ENCODE results near the gene ATP8A1. TPM values are rescaled to one million over a fixed set of nuclear protein-coding genes. Genes with fewer than 3 reads are reported as not detected.

ATP8A1 gene
- total RNA-seq, 1 donor from 2014 or later, result 2.4 TPM

DNA sequence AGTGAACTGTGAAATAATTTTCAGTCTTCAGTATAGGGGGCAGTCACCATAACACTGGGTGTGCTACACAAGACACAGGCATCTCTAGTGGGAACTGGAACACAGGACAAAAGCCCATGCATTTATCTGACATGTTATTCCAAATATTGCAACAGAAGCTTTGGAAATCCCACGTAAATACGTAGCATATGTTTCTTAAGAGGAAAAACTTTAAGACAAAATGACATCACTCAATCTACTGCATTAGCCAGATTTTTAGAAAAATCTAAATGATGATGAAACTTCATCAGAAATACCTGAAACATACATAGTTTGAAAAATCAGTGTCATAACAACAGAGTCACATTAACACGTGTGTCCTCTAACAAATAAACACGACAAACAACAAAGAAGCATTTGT is 245.1 kb downstream of the ATP8A1 start:
- H3K4me3 Mint-ChIP-seq (ENCODE audit: unreplicated experiment), result no peak overlapping the region
- H3K9me3 Mint-ChIP-seq (ENCODE audit: unreplicated experiment), result no peaks in the 10 kb centered on the region
- TF ChIP-seq, protein P1, sequence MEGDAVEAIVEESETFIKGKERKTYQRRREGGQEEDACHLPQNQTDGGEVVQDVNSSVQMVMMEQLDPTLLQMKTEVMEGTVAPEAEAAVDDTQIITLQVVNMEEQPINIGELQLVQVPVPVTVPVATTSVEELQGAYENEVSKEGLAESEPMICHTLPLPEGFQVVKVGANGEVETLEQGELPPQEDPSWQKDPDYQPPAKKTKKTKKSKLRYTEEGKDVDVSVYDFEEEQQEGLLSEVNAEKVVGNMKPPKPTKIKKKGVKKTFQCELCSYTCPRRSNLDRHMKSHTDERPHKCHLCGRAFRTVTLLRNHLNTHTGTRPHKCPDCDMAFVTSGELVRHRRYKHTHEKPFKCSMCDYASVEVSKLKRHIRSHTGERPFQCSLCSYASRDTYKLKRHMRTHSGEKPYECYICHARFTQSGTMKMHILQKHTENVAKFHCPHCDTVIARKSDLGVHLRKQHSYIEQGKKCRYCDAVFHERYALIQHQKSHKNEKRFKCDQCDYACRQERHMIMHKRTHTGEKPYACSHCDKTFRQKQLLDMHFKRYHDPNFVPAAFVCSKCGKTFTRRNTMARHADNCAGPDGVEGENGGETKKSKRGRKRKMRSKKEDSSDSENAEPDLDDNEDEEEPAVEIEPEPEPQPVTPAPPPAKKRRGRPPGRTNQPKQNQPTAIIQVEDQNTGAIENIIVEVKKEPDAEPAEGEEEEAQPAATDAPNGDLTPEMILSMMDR (IDR thresholded peaks at IDR 0.05), result no peak
- H3K4me1 Mint-ChIP-seq (ENCODE audit: unreplicated experiment), result peaks cover 62% of the 10 kb centered on the region
- H3K27ac Mint-ChIP-seq (ENCODE audit: unreplicated experiment), result peak overlapping the region; percentile 86
- no peaks in the 10 kb centered on the region for H3K36me3 Mint-ChIP-seq (ENCODE audit: unreplicated experiment)
- no peak for DNase-seq (ENCODE audit: extremely low spot score, unreplicated experiment)
- H3K27me3 Mint-ChIP-seq (ENCODE audit: unreplicated experiment), result no peaks in the 10 kb centered on the region

DNA sequence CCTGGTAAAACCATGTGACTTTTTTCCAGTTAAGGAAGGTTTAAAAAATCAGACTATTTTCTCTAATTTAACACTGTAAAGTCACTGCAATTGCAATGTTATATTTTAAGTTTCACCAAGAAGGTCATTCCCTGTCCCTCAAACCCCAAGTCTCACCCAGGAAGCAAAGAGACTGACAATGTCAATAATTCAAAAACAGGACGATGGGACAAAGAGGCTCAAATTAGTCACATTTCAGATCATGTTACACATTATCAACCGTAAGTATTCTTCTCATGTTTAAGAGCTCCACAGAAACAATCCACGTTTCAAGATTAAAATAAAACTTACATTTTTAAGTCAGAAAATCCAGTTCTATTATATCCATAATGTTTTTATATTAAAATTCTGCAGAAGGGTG is 246.5 kb downstream of the ATP8A1 start:
- Mint-ChIP-seq H3K27me3 (ENCODE audit: unreplicated experiment) (no peaks in the 10 kb centered on the region), H3K4me3 (ENCODE audit: unreplicated experiment) (no peak overlapping the region), H3K36me3 (ENCODE audit: unreplicated experiment) (no peaks in the 10 kb centered on the region), H3K27ac (ENCODE audit: unreplicated experiment) (peak overlapping the region; percentile 11), H3K4me1 (ENCODE audit: unreplicated experiment) (peaks cover 48% of the 10 kb centered on the region), H3K9me3 (ENCODE audit: unreplicated experiment) (no peaks in the 10 kb centered on the region)
- TF ChIP-seq, protein P1 (IDR thresholded peaks at IDR 0.05), result no peak
- DNase-seq (ENCODE audit: extremely low spot score, unreplicated experiment), result no peak

DNA sequence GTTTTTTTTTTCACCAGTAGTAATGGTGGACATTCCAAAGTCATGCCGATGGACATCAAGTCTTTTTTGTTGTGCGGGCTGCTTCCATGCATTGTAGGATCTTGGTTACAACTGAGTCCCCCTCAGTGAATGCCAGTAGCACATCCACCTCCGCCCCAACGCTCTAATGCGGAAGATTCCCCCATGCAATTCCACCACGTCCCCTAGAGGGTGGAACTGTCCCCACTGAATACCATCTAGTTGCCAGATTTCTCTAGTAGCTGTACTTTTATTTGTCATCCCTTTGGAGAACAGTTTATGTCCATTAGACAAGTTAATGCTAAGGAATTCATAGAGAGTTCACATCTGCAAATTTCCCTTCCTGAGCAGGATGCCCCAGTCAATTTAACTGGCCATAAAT is 252.9 kb downstream of the ATP8A1 start:
- H3K27me3 Mint-ChIP-seq (ENCODE audit: unreplicated experiment), result no peaks in the 10 kb centered on the region
- TF ChIP-seq, protein P1 (IDR thresholded peaks at IDR 0.05), result no peak
- no peak for DNase-seq (ENCODE audit: extremely low spot score, unreplicated experiment)
- peaks cover 21% of the 10 kb centered on the region for H3K4me1 Mint-ChIP-seq (ENCODE audit: unreplicated experiment)
- H3K9me3 Mint-ChIP-seq (ENCODE audit: unreplicated experiment), result no peaks in the 10 kb centered on the region
- H3K27ac Mint-ChIP-seq (ENCODE audit: unreplicated experiment), result no peak overlapping the region
- H3K36me3 Mint-ChIP-seq (ENCODE audit: unreplicated experiment), result peaks cover 4% of the 10 kb centered on the region
- no peak overlapping the region for H3K4me3 Mint-ChIP-seq (ENCODE audit: unreplicated experiment)

DNA sequence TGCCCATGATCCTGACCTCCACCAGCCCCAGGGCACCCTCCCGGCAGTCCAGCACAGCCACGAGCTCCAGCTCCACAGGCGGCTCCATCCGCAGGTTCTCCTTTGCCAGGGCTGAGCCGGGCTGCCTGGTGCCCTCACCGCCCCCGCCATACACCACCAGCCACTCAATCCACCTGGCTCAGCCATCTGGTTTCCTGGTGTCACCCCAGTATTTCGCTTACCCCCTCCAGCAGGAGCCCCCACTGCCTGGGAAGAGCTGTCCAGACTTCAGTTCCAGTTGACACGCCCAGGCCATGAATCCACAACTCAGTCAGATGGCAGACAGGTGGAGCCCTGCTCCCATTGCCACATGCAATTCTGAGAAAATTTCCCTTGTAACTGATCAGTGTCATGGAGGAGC is 255.7 kb downstream of the ATP8A1 start:
- no peak overlapping the region for H3K27ac Mint-ChIP-seq (ENCODE audit: unreplicated experiment)
- no peak for DNase-seq (ENCODE audit: extremely low spot score, unreplicated experiment)
- peaks cover 11% of the 10 kb centered on the region for H3K27me3 Mint-ChIP-seq (ENCODE audit: unreplicated experiment)
- TF ChIP-seq, protein P1 (IDR thresholded peaks at IDR 0.05), result peak; percentile 38
- H3K4me3 Mint-ChIP-seq (ENCODE audit: unreplicated experiment), result no peak overlapping the region
- H3K9me3 Mint-ChIP-seq (ENCODE audit: unreplicated experiment), result no peaks in the 10 kb centered on the region
- H3K36me3 Mint-ChIP-seq (ENCODE audit: unreplicated experiment), result peaks cover 4% of the 10 kb centered on the region
- H3K4me1 Mint-ChIP-seq (ENCODE audit: unreplicated experiment), result peaks cover 41% of the 10 kb centered on the region

DNA sequence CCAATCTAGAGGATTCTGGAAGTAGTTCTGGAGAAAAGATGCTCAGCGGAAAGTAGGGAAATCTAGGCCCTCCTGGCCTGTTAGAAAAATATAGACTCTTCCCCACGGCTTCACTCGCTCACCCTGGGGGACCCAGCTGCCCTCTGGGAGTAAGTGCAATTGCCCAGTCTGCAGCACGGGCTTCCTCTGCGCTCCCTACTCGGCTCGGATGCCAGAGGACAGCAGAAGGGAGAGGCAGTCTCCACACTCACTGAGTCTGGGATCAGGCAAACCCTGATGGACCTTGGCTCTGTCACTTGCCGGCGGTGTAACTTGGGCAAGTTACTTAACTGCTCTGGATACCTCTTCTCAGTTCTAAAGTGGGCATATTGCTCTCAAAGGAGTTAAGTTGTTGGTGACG is 257.5 kb downstream of the ATP8A1 start:
- TF ChIP-seq, protein P1 (IDR thresholded peaks at IDR 0.05), result no peak
- H3K4me1 Mint-ChIP-seq (ENCODE audit: unreplicated experiment), result peaks cover 41% of the 10 kb centered on the region
- no peaks in the 10 kb centered on the region for H3K9me3 Mint-ChIP-seq (ENCODE audit: unreplicated experiment)
- peaks cover 11% of the 10 kb centered on the region for H3K27me3 Mint-ChIP-seq (ENCODE audit: unreplicated experiment)
- H3K36me3 Mint-ChIP-seq (ENCODE audit: unreplicated experiment), result peaks cover 2% of the 10 kb centered on the region
- DNase-seq (ENCODE audit: extremely low spot score, unreplicated experiment), result no peak
- peak overlapping the region; percentile 4 for H3K27ac Mint-ChIP-seq (ENCODE audit: unreplicated experiment)
- H3K4me3 Mint-ChIP-seq (ENCODE audit: unreplicated experiment), result peak overlapping the region; percentile 84

Data from osteocyte (in vitro differentiated cells).